MM.1S (cell line): Measurements from ENCODE around the gene CALHM2.
A peak's percentile ranks its signal among the peaks of the same experiment; 100 is the strongest.

Source experiments
- DNase-seq: peaks from one replicate; pipeline ENCODE4 v3.0.0-alpha.2; 2015
- H2AFZ ChIP-seq: fragments of 300-600 bp; sonication (generic); 2 replicates; pipeline ENCODE4 v1.6.0; 2016; ENCODE audit warnings: antibody characterized with exemption, low read length
- H3F3A ChIP-seq: fragments of 300-600 bp; sonication (generic); 2 replicates; pipeline ENCODE4 v1.6.1; 2016; ENCODE audit warnings: mild to moderate bottlenecking, antibody characterized with exemption, low read length, moderate library complexity, mixed read lengths; ENCODE audit not compliant: insufficient read depth
- H3K27ac ChIP-seq: fragments of 300-600 bp; sonication (generic); 2 replicates; pipeline ENCODE4 v1.5.1; 2016; ENCODE audit warnings: mild to moderate bottlenecking, low read length
- H3K27me3 ChIP-seq: fragments of 300-600 bp; sonication (generic); replicated peaks from 2 replicates; pipeline ENCODE4 v1.6.0; 2016; ENCODE audit warnings: low read length; ENCODE audit not compliant: insufficient read depth
- H3K36me3 ChIP-seq: fragments of 300-600 bp; sonication (generic); replicated peaks from 2 replicates; pipeline ENCODE4 v1.6.1; 2016; ENCODE audit warnings: mild to moderate bottlenecking, low read length, mixed read lengths; ENCODE audit not compliant: insufficient read depth
- H3K4me1 ChIP-seq: fragments of 300-600 bp; sonication (generic); 2 replicates; pipeline ENCODE4 v1.6.1; 2016; ENCODE audit warnings: low read length, mixed read lengths
- H3K4me2 ChIP-seq: fragments of 300-600 bp; sonication (generic); 2 replicates; pipeline ENCODE4 v1.6.0; 2016; ENCODE audit warnings: low read depth, low read length
- H3K4me3 ChIP-seq: fragments of 300-600 bp; sonication (generic); 2 replicates; pipeline ENCODE4 v1.5.1; 2016; ENCODE audit warnings: low read length, mixed read lengths
- H3K79me2 ChIP-seq: fragments of 300-600 bp; sonication (generic); 2 replicates; pipeline ENCODE4 v1.6.1; 2016; ENCODE audit warnings: mixed run types, low read length, mixed read lengths
- H3K9ac ChIP-seq: fragments of 300-600 bp; sonication (generic); 2 replicates; pipeline ENCODE4 v1.6.1; 2016; ENCODE audit warnings: low read length, mixed read lengths
- H3K9me2 ChIP-seq: fragments of 300-600 bp; sonication (generic); replicated peaks from 2 replicates; pipeline ENCODE4 v1.6.1; 2016; ENCODE audit warnings: mild to moderate bottlenecking, low read length, mixed read lengths; ENCODE audit not compliant: insufficient read depth
- H3K9me3 ChIP-seq: fragments of 300-600 bp; sonication (generic); replicated peaks from 2 replicates; pipeline ENCODE4 v1.6.1; 2016; ENCODE audit warnings: mild to moderate bottlenecking, low read length, mixed read lengths; ENCODE audit not compliant: insufficient read depth
- H4K20me1 ChIP-seq: fragments of 300-600 bp; sonication (generic); 2 replicates; pipeline ENCODE4 v1.6.1; 2016; ENCODE audit warnings: mild to moderate bottlenecking, low read length, moderate library complexity, mixed read lengths; ENCODE audit not compliant: insufficient read depth
- CTCF ChIP-seq: fragments of 300-600 bp; sonication (generic); IDR thresholded peaks from 2 replicates; pipeline ENCODE4 v1.5.1; 2016; ENCODE audit warnings: antibody characterized with exemption, low read length, mixed read lengths
- EZH2 ChIP-seq: fragments of 300-600 bp; sonication (generic); optimal IDR thresholded peaks from 2 replicates; pipeline ENCODE3; 2017; ENCODE audit warnings: low read depth, mild to moderate bottlenecking, antibody characterized with exemption, low read length, mixed read lengths
- EZH2phosphoT487 ChIP-seq: fragments of 300-600 bp; sonication (generic); IDR thresholded peaks from 2 replicates; pipeline ENCODE4 v1.6.1; 2018; ENCODE audit warnings: antibody characterized with exemption, low read length

CALHM2 gene

GRCh38 chr10:103416436-103417147 lies 35.6 kb downstream of the CALHM2 start:
- TF ChIP-seq CTCF (peak; percentile 66), EZH2phosphoT487 (no peak)
- Histone ChIP-seq H3F3A (no peaks in the 10 kb centered on the region), H2AFZ (no peak overlapping the region), H3K4me2 (no peak overlapping the region), H3K4me1 (no peaks in the 10 kb centered on the region), H3K79me2 (peaks cover 10% of the 10 kb centered on the region; the same call in 1 of the 2 replicates), H3K27me3 (no peaks in the 10 kb centered on the region), H3K9me2 (no peaks in the 10 kb centered on the region), H4K20me1 (no peaks in the 10 kb centered on the region), H3K4me3 (no peak overlapping the region), H3K27ac (no peak overlapping the region), H3K9me3 (no peaks in the 10 kb centered on the region), H3K36me3 (peaks cover 27% of the 10 kb centered on the region), H3K9ac (no peak overlapping the region)
- peak; percentile 69 for DNase-seq

DNA sequence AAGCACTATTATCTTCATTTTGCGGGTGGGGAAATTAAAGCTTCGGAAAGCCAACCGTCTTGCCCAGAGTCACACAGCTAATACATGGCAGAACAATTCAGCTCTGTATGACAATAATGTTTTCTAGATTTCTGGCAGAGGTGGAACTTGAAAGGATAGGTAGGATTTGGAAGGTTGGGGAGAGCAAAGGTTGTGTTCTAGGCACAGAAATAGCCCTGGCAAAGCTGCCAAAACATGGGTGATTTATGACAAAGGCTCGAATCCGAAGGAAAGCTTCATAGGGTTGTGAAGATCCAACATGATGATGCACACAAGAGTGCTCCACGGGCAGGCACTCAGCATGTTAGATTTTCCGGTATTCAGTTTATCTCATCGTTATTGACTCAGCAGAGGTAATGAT lies 36.6 kb downstream of the CALHM2 start:
- H3K27ac ChIP-seq, result no peak overlapping the region
- no peaks in the 10 kb centered on the region for H3K27me3 ChIP-seq
- no peaks in the 10 kb centered on the region for H3F3A ChIP-seq
- no peak overlapping the region for H3K9ac ChIP-seq
- H3K9me2 ChIP-seq, result no peaks in the 10 kb centered on the region
- peaks cover 24% of the 10 kb centered on the region for H3K36me3 ChIP-seq
- TF ChIP-seq EZH2phosphoT487 (no peak), EZH2 (no peak), CTCF (no peak)
- H3K4me2 ChIP-seq, result no peak overlapping the region
- H3K4me1 ChIP-seq, result no peaks in the 10 kb centered on the region
- no peak for DNase-seq
- no peaks in the 10 kb centered on the region for H3K9me3 ChIP-seq
- no peaks in the 10 kb centered on the region for H4K20me1 ChIP-seq
- peaks cover 10% of the 10 kb centered on the region; the same call in 1 of the 2 replicates for H3K79me2 ChIP-seq
- no peak overlapping the region for H2AFZ ChIP-seq
- no peak overlapping the region for H3K4me3 ChIP-seq

GRCh38 chr10:103413564-103413963 lies 38.6 kb downstream of the CALHM2 start:
- Histone ChIP-seq H2AFZ (no peak overlapping the region), H3K4me1 (no peaks in the 10 kb centered on the region), H3F3A (no peaks in the 10 kb centered on the region), H3K27ac (no peak overlapping the region), H3K4me3 (no peak overlapping the region), H3K9me2 (no peaks in the 10 kb centered on the region), H3K9me3 (no peaks in the 10 kb centered on the region), H4K20me1 (no peaks in the 10 kb centered on the region), H3K27me3 (no peaks in the 10 kb centered on the region), H3K4me2 (no peak overlapping the region), H3K9ac (no peak overlapping the region), H3K79me2 (peaks cover 7% of the 10 kb centered on the region), H3K36me3 (peaks cover 20% of the 10 kb centered on the region)
- DNase-seq, result no peak
- TF ChIP-seq CTCF (no peak), EZH2phosphoT487 (no peak), EZH2 (no peak)
